DMS 273 (cell line): Measurements from ENCODE around the gene FBXO17.

Experiments
- DNase-seq: peaks from one replicate; lab custom pipeline; 2025; ENCODE audit not compliant: unreplicated experiment; lab: John Stamatoyannopoulos, UW

FBXO17 gene

DNA sequence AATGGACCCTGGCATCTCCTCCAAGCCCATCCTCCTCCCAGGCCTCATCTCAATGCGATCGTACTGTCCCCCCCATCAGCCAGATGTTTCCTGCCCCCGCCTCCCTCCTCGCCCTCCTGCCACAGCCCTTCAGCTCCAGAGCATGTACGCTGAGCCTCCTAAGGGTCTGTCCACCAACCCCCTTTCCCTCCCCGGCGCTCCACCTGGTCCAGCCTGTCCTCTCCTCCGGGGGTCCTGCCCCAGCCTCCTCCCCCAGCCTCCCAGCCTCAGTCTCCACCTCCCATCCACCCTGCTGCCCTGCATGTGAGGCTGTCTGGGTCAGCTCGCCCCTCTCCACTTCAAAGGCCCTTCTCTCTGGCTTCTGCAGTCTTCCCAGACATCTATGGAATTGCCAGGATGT is 80.6 kb downstream of the FBXO17 start:
- DNase-seq = no peak

DNA sequence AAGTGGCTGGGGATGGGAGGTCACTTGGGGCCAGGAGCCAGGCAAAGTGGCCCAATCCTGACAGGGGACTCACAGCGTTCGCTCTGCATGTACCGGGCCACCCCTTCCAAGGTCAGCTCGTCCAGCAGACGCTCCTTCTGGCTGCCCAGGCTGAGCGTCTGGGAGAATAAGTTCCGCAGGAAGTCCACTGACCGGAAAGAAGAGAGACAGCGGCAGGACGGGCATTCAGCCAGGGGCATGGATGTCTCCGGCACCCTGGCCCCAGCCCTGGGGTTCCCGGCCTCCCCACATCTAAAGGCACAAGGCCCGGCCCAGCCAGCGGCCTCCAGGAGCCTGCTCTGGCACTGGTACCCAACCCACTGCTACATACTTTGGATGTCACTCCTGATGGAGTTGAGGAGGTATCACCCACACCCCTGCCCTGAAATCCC is 82.2 kb downstream of the FBXO17 start:
- no peak for DNase-seq

DNA sequence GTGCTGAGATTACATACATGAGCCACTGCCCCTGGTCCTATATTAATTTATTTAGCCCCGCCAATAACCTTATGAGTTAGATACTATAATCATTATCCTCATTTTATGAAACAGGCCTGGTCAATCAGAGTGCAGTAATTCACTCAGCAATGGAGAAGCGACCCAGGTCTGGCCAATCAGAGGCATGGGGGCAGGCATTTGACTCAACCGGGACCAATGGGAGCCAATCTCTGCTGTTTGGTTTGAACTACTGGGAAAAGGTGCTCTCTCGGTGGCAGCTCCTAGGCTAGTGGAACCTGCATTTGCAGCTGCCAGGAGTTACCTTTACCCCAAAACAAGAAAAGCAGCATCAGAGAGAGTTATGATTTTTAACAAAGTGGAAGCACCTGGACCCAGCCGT is 82.7 kb downstream of the FBXO17 start:
- DNase-seq = no peak

DNA sequence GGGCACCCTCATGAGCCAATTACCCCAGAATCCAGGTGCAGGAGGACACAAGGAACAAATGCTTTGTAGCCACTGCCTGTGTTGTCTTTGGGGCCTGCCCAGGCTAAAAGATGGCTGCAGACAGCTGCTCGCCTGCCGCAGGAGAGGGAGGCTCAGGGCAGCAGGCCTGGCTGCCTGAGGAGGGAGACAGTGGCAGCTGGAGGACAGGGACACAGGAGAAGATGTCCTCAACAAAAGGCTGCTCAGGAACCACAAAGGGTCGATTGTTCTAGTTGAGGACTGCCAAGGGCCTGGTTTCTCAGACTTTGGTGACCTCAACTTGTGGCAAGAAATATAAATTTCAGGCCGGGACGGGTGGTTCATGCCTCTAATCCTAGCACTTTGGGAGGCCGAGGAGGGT is 83.8 kb downstream of the FBXO17 start:
- DNase-seq = no peak
